ENCODE results near the gene OXCT2. TPM values are rescaled to one million over a fixed set of nuclear protein-coding genes. Genes with fewer than 3 reads are reported as not detected.

OXCT2 gene
- 1.5 and 1.6 TPM in 2 replicates for total RNA-seq

GRCh38 chr1:39771022-39771532 is at the start of gene OXCT2:
Gene OXCT2, minus strand, starts transcription at chr1:39771348. Its CDS starts 93 bp downstream, at chr1:39771255.

GRCh38 chr1:39788758-39789570 is 17.8 kb upstream of the OXCT2 start, which contains the start of gene BMP8B:
Gene BMP8B, minus strand, starts transcription at chr1:39788865. Its CDS starts 380 bp downstream, at chr1:39788485.

GRCh38 chr1:39738622-39739366 is 32.4 kb downstream of the OXCT2 start, which contains the start of gene PPIE:
Gene PPIE, plus strand, starts transcription at chr1:39738882. Its CDS starts 19 bp downstream, at chr1:39738901.

Small RNA genes within 50 kb of the gene (small RNA-seq; reads per million reads assigned to genes)
- gene AL033527.1: not detected
- gene RNU7-121P: not detected

Other genes starting within 250 kb of the OXCT2 start
- gene PABPC4, start 194.6 kb downstream of the OXCT2 start, total RNA-seq: 194 and 213 TPM in 2 replicates
- not detected in 2 replicates for gene HEYL, start 131.7 kb downstream of the OXCT2 start, total RNA-seq
- not detected in 2 replicates for gene NT5C1A, start 99.2 kb downstream of the OXCT2 start, total RNA-seq
- gene HPCAL4, start 79.9 kb downstream of the OXCT2 start, total RNA-seq: not detected in 2 replicates
- 34.2 and 36.6 TPM in 2 replicates for gene PPIE, start 32.5 kb downstream of the OXCT2 start, total RNA-seq
- under 0.01 and 0.22 TPM in 2 replicates for gene BMP8B, start 17.5 kb upstream of the OXCT2 start, total RNA-seq
- 25.3 and 30.1 TPM in 2 replicates for gene TRIT1, start 112.2 kb upstream of the OXCT2 start, total RNA-seq
- 2.1 and 3.0 TPM in 2 replicates for gene MYCL, start 130.6 kb upstream of the OXCT2 start, total RNA-seq
- 3.9 and 5.3 TPM in 2 replicates for gene MFSD2A, start 183.8 kb upstream of the OXCT2 start, total RNA-seq